CD4-positive, alpha-beta T cell treated with Interleukin-15 for 4 hours (primary cell): ENCODE measurements around the gene FBLN2.

Experiments
- DNase-seq: peaks from one replicate; pipeline ENCODE4 v3.0.0-alpha.2; 2020; ENCODE audit warnings: low spot score

Gene FBLN2

DNA sequence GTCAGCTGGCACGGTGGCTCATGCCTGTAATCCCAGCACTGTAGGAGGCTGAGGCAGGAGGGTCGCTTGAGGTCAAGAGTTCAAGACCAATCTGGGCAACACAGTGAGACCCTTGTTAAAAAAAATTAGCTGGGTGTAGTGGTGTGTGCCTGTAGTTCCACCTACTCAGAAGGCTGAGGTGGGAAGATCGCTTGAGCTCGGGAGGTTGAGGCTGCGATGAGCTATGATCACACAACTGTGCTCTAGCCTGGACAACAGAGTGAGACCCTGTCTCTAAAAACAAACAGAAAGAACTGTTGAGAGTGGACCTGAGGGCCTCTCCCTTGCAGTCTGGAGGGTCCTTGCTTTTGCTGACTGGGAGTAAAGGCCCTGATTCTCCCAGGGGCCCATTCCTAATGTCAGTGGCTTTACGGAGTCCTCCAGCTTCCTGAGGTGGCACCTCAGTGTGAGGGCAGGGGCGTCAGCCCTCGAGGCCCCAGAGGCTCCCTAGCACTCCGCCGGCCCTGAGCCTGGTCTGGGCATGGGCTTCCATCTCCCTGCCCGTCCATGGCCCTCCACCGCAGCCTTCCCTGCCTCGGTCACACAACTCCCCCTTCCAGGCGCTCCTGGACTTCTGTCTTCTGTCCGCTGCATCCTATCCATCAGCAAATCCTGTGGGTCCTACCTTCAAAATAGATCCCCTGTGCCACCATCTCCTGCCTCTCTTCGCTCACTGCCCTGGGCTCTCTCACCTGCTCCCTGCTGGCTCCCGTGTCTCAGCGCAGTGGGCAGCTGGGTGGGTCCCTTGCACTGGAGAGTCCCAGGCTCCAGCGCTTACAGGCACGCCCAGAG is 19.0 kb downstream of the FBLN2 start:
- DNase-seq = no peak

DNA sequence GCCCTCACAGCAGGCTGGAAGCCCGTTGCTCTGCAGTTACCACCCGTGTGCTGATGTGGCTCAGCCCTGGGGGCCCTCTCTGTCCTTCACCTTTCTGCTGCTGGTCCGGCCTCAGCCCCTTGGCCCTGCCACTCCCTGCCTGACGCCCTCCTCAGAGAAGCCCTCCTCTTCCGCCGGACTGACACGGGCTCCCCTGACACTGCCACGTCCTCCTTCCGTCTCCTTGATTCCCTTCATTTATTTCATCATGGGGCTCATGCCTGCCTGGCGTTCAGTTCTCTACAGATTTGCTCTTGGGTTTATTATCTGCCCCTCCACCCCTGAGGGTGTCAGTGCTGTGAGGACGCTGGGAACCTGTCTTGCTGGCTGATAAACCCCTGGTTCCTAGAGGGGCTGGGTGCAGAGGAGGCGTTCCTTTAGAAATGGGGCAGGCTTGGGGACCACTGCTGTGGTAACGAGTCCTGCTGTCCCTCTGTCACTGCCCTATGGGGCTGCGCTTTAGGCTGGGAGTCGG is 19.6 kb downstream of the FBLN2 start:
- no peak for DNase-seq

DNA sequence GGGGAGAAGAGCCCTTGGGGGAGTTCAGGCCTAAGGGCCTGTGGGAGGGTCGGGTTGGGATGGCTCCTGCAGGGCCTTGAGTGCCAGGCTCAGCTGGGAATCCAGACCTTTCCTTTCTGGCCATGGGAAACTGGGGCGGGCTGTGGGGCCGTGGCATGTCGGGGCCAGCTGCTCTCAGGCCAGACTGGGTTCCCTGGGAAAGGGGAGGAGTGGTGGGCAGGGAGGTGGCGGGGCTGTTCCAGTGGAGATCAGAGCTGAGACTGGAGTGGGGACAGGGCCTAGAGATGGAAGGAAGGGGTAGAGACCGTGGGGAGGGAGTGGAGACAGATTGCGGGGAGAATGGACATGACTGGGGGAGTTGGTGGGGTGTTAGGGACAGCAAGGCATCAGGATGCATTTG is 20.3 kb downstream of the FBLN2 start:
- DNase-seq = no peak

DNA sequence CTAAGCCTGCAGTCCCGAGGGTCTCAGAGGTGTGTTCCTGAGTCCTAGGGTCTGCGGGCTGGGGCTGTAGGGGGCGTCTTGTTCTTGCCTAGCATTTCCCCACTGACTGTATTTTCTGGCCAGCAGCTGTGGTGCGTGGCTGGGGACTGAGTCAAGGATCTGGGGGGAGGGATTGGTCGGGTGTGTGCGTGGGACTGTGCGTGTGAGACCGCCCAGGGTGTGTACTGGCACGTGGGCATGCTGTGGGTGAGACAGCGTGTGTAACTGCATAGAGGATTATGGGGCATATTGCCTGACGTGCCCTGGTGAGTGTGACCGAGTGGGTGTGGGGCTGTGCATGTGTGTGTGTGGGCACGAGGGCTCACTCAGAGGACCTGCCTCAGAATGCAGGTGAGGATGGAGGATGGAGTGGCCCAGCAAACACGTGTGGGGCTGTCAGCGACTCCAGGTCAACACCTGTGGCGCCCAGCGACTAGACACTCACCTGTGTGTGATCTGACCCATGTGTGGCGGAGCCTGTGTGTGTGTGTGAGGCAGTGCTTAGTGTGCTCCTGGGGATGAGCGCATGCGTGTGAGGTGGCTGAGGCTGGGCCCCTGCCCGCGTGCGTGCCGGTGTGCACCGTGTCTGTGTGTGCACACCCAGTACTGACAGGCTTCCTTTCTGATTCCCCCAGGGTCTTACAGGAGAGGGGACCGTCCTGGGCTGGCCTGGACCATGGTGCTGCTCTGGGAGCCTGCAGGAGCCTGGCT is 20.9 kb downstream of the FBLN2 start:
- DNase-seq = no peak

DNA sequence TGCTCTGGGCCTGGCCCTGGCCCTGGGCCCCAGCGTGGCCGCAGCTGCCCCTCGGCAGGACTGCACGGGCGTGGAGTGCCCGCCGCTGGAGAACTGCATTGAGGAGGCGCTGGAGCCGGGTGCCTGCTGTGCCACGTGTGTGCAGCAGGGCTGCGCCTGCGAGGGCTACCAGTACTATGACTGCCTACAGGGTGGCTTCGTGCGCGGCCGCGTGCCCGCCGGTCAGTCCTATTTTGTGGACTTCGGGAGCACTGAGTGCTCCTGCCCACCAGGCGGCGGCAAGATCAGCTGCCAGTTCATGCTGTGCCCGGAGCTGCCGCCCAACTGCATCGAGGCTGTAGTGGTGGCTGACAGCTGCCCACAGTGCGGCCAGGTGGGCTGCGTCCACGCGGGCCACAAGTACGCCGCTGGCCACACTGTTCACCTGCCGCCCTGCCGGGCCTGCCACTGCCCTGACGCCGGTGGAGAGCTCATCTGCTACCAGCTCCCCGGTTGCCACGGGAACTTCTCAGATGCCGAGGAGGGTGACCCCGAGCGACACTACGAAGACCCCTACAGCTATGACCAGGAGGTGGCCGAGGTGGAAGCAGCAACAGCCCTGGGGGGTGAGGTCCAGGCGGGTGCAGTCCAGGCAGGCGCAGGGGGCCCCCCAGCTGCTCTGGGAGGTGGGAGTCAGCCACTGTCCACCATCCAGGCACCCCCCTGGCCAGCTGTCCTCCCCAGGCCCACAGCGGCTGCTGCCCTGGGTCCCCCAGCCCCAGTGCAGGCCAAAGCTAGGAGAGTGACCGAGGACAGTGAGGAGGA is 21.7 kb downstream of the FBLN2 start:
- no peak for DNase-seq

DNA sequence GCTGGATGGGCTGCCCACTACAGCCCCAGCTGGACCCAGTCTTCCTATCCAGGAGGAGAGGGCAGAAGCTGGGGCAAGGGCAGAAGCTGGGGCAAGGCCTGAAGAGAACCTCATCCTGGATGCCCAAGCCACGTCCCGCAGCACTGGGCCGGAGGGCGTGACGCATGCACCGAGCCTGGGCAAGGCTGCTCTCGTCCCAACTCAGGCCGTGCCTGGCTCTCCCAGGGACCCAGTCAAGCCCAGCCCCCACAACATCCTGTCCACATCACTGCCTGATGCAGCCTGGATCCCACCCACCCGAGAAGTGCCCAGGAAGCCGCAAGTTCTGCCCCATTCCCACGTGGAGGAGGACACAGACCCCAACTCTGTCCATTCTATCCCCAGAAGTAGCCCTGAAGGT is 22.3 kb downstream of the FBLN2 start:
- no peak for DNase-seq

DNA sequence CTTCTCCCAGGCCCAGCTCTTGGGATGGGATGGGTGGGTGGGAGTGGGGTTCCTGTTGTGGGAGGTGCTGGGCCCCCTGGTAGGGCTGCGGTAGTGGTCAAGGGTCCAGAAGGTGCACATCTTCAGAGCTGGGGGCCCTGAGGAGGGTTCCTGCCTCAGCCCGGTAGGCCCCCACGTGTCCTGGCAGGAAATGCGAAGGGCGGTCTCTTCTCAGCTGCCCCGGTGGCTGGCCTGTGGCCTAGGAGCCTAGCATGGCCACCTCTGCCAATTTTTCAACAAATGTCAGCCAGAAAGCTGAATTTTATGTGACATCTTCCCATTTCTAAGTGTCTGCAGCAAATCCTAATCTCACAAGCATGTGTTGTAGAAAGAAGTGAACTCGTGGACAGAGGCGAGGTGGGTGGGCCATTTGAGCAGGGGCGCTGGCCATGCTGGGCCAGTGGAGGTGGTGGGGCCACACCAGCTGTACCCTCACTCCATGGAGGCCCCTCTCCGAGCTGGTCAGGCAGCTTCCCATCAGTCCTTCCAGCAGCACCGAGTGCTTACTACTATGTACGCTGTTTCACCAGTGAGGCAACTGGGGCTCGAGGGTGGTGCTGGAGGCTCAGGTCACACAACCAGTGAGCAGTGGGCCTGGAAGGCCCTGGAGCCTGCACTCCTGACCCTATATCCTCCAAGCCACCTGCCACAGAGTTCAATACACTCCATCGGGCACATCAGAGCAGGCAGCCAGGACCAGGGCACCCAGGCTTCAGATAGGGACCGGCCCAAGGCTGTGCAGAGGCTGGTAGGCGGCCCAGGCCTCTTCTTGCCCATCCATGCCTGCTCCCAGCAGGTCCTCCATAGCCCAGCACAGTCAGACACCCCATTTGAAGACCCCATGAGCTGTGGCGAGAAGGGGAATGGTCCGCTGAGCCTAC is 23.2 kb downstream of the FBLN2 start:
- no peak for DNase-seq

DNA sequence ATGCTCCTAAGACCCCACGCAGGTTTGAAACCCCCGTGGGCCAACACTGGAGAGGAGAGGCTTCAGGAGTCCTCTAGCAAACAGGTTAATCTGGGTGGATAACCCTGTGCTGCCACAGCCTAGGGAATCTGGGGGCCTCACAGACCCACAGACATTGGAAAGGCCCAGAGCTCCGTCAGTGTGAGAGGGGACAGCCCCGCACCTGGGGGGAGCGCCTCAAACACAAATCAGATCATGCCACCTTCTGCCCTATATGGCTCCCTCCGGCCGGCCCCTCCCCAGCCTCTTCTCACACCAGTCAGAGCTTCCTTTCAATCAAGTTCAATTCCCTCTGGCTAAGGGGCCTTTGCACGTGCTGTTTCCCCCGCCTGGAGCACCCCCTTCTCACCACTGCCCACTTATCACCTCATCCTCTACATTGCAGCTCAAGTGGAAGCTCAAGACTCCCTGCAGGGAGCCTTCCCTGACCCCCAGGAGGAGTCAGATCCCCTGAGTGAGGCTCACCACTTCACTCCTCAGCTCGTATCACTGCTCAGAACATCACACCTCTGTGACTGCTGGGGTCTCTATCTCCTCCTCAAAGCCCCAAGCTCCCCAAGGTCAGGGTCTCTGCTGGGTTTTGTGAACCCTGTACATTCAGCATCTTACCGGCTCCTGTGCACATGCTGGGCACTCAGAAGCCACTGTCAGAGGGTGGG is 24.1 kb downstream of the FBLN2 start:
- no peak for DNase-seq

DNA sequence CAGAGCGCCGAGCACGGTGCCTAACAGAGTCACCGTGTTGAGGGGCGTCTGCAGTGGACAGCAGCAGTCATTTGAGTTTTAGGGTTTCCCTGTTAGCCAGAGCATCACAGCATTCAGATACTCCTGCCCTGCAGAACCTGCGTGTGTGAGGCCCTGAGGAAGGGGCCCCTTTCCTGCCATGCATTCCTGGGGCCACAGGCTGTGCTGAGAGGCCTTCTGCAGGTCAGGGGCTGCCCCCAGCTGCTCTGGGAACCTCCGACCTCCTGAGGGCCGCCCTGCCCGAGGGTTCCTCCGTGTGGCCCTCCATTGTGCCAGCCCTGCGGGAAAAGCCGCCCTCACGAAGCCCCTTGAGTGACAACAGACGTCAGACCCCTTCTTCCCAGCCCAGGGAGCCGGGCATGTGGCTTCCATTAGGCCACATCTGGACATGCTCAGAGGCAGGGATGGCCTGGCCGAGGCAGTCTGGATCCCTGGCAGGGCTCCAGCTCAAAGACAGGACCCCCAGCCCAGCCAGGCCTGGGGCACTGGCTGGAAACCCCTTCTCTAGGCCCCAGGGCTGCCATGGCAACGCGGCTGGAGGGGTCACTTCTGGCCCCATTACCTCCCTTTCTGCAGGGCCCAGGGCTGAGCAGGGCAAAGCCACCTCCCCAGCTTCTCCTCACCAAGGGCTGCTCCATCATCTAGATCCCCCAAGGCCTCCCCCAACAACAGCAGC is 25.3 kb downstream of the FBLN2 start:
- DNase-seq = no peak

DNA sequence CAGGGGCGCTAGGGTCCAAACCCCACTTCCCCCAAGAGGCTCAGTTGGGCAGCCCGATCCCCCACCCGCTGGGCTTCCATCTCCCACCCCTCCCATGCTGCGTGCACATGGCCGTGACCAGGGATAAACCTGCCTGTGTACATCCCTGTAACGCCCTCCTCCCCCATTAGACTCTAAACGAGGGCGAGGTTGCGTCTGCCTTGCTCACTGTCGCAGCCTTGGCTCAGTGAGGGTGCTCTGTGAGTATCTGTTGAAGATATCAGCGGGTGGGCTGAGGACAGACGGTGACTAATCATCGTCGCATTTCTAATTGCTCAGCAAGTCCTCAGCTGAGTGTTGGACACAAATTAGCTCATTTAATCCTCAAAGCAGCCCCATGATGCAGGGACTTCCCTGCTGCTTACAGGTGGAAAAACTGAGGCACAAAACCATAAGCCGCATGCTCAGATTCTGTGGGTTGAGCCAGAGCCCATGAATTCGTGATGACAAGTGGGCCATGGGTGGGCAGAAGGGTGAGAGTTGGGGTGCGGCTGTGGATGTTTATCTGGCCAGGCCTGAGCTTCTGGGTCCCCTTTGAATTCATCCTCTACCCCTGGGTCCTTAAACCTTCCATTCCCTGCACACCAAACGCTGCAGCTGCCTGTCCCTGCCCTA is 26.0 kb downstream of the FBLN2 start:
- DNase-seq = no peak

DNA sequence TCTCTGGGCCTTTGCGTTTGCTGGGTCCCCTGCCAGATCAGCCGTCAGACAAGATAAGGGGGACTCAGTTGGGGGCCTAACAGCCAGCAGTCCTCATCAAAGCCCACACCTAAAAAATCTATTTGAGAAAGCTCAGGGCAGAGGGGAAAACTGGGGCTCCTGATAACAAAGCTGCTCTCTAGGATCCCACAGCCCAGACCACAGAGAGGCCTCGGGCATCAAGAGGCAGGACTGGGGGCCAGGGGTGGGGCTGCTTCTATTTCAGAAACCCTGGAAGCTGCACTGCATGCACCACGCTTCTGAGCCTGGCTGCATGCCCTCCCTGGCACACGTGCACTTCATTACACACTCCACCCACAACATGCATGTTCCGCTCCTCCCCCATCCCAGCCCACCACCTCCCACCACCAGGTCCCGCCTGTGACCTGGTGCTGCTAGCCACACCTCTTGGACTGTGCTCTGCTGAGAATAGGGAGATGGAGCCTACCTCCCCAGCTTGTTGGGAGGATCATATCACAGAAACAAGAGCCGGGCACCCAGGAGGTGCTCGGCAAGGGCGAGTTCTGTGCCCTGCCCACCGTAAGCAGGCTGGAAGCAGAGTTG is 26.6 kb downstream of the FBLN2 start:
- no peak for DNase-seq

DNA sequence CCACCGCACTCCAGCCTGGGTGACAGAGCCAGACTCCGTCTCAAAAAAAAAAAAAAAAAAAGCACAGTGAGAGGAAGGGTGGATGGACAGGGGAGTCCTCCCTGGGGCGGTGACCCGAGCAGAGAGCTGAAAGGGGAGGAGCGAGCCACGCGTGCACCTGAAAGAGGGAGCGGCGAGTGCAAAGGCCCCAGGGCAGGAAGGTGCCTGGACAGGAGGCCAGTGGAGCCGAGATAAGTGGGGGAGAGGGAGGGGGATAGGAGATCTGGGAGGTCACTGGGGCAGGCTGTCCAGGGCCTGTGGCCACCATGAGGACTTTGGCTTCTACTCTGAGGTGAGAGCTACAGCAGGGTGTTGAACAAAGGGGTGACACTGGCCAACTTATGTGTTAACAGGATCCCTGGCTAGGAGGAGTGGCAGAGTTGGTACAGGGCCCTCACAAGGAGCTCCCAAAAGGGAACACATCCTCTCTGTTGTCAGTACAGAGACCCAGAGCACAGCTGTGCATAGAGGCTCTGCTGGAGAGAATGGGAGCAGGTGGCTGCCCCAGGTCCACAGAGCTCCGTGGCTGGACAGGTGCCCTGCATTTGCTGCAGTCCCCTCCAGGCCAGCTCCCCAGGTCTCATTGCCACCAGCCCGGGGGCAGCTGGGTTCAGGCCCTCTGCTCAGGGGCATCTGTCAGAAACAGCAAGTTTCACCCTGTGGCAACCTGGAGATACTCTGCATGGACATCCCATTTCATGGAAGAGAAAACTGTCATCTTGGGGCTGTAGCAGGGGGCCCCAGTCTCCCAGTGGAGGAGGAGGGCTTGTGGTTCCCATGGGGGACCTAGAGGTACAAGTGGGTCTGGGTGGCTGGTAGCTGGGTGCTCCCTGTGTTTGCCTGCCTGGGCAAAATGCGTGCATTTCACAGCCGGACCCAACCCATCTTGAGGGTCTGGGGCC is 28.5 kb downstream of the FBLN2 start:
- DNase-seq = no peak

DNA sequence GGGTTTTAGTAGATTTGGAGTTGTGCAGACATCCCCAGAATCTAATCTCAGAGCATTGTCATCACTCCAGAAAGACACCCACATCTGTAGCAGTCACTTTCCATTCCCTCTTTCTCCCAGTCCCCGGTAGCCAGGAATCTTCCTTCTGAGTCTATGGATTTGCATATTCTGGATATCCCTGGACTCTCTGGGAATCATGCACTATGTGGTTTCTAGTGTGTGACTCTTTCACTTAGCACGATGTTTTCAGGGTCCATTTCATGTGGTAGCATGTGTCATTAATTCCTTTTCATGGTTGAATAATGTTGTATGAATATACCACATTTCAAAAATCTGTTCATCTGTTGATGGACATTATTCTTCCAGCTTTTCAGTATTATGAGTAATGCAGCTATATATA is 29.3 kb downstream of the FBLN2 start:
- DNase-seq = no peak

DNA sequence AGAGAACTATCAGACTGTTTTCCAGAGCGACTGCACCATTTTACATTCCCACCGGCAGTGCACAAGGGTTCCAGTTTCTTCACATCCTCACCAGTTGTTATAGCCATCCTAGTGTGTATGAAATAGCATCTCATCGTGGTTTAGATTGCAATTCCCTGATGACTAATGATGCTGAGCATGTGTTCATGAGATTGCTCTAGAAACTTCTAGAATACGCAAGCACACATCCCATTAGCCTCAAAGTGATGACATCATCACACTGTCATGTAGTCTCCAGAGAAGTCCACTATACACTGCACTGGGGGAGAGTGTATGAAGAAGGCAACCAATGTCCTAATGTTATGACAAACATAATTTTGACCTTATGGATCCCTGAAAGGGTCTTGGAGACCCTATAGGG is 30.1 kb downstream of the FBLN2 start:
- no peak for DNase-seq

DNA sequence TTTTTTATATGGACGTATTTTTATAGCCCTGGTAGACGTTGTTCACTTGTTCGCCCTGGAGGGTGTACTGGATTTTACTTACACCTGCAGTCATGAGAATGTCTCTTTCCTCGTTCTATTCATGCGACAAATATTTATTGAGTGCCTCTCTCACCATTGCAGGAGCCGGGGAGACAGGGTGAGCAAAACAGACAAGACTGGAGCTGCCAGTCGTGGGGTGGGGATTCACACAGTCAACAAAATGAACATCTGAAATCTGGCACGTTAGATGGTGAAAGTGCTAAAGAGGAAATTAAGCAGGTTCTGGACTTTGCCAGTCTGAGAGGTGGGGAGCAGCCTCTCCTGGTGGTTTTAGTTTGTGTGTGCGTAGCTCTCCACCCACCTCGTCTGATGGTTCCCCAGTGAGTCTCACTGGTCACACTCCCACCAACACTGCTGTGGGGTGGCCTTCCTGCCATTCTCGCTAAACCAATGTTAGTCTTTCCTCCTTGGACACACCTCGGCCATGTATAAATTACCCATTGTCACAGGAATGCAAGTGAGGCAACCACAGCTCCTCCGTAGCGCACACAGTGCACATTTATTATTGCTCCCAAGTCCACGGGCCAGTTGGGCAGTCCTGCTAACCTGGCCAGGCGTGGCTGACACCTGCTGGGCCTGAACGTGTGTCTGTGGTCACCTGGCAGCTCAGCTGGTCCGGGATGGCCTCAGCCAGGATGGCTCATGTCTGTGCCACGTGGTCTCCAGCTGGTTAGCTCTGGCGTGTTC is 31.5 kb downstream of the FBLN2 start:
- no peak for DNase-seq

DNA sequence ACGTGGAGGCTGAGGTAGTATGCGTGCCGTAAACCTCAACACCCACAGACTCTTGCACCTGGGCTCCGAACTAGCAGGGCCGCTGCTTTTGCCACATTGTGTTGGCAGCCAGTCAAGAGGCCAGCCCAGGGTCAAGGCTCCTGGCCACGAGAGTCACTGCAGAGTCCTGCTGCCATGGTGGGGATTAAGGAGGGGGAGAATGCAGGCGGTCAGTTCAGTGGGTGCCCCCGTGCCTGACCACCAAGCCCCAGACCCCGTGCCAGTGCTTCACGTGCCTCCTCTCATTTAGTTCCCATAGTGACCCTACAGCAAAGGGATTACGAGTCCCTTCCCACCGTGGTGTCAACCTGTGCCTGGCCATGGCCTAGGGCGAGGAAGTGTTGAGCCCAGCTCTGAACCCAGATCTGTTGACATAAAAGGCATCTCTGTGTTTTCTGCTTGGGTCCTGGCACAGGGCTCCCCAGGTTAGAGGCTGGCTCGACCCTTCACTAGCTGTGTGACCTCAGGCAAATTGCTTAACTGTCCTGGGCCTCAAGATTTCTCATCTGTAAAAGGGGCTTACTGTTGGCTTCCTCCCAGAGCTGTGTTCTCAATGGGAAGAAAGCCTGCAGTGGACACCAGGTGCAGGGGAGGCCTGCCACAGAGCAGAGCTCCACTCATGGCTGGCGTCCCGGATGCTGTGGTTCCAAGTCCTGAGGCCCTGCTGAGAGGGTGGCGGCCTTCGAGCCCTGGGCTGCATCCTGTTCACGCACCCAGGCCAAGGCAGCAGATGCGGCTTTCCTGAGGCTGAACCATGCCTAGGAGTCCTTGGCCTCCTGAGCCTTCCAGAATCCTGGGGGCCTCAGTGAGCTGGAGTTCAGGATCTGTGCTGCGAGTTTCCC is 32.8 kb downstream of the FBLN2 start:
- DNase-seq = no peak
